ENCODE measurements around the gene ZNF407. TPM values are rescaled to one million over a fixed set of nuclear protein-coding genes. Genes with fewer than 3 reads are reported as not detected.

Gene ZNF407
- total and polyA plus RNA-seq, 8 donors: 2.1 to 49.0 (median 14.6) TPM

DNA sequence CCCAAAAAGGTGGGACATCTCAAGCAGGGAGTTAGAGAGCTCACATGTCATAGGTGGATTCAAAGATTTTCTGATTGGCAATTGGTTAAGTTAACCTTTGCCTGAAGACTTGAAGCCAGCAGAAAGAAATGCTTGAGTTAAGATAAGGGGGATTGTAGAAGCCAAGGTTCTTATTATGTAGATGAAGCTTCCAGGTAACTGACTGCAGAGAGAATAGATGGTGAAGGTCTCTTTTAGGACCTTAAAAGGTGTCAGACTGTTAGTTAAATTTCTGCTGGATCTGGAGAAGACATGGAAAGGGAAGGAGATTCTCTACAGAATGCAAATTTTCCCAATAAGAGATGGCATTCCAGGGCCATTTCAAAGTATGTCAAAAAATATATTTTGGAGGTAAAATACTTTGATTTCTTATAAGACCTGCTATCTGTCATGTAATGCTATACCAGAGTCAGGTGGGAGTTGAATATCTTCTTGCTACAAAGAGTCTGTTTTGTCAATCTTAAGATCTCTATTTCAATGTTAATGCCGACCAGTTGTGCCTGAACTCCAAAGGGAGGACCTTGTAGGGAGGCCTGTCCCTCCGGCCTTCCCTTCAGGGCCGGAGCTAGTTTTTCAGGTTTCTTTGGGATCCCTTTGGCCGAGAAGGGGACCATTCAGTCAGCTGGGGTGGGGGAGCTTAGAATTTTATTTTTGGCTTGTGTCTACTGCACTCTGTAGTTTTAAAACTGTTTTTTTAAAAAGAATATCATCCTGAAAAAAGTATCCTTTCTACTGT, 330.7 kb downstream of the ZNF407 start:
- Histone ChIP-seq H3K27ac (no peak overlapping the region), H3K27me3 (no peaks in the 10 kb centered on the region), H3K9me3 (no peaks in the 10 kb centered on the region), H3K4me1 (no peaks in the 10 kb centered on the region), H3K36me3 (no peaks in the 10 kb centered on the region), H3K4me3 (no peak overlapping the region)
- intact Hi-C loops (cut with DNase I; ENCODE audit: low total_unique reads): no loop called here
- DNase-seq: no peak
- TF ChIP-seq EP300 (IDR thresholded peaks at IDR 0.05) (no peak), POLR2AphosphoS5 (IDR thresholded peaks at IDR 0.05) (no peak)
- 91 to 98% (median 94%) methylated on average over 4 of the region's 4 CpGs for WGBS, 5 donors

- peak; percentile 56 to 76 for DNase-seq
- Histone ChIP-seq H3K4me3 (no peak overlapping the region), H3K36me3 (no peaks in the 10 kb centered on the region), H3K27ac (no peak overlapping the region), H3K9me3 (no peaks in the 10 kb centered on the region), H3K27me3 (no peaks in the 10 kb centered on the region), H3K4me1 (no peaks in the 10 kb centered on the region)
- TF ChIP-seq EP300 (IDR thresholded peaks at IDR 0.05) (no peak), POLR2A (IDR thresholded peaks at IDR 0.05) (no peak), POLR2AphosphoS5 (IDR thresholded peaks at IDR 0.05) (peak in 2 of 3 donors; percentile 27 to 51)
- TF ChIP-seq, protein P1, sequence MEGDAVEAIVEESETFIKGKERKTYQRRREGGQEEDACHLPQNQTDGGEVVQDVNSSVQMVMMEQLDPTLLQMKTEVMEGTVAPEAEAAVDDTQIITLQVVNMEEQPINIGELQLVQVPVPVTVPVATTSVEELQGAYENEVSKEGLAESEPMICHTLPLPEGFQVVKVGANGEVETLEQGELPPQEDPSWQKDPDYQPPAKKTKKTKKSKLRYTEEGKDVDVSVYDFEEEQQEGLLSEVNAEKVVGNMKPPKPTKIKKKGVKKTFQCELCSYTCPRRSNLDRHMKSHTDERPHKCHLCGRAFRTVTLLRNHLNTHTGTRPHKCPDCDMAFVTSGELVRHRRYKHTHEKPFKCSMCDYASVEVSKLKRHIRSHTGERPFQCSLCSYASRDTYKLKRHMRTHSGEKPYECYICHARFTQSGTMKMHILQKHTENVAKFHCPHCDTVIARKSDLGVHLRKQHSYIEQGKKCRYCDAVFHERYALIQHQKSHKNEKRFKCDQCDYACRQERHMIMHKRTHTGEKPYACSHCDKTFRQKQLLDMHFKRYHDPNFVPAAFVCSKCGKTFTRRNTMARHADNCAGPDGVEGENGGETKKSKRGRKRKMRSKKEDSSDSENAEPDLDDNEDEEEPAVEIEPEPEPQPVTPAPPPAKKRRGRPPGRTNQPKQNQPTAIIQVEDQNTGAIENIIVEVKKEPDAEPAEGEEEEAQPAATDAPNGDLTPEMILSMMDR (IDR thresholded peaks at IDR 0.05): no peak
- intact Hi-C loops (cut with DNase I; ENCODE audit: low total_unique reads): no loop called here
- 41 to 66% (median 63%) methylated on average over 11 of the region's 11 CpGs for WGBS, 5 donors
Observed at GRCh38 chr18:74929110-74929509, 331.4 kb downstream of the ZNF407 start.

DNA sequence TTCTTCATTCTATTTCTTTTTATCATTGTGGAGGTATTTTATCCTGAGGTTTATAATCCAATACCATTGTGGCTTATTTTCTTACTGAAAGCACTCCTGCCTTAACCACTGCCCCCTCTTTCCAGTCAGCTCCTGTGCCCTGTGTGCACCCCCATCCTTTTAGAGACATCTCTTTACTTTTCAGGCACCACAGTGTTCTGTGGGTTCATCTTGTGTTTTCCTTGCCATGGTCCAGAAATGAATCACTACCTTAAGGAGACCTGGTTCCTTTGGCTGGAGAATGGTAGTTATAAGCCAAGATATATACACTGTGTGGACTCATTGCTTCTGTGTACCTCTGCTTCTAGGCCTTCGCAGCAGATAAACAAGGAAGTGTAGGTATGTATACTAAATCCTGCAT, 332.9 kb downstream of the ZNF407 start:
- Histone ChIP-seq H3K36me3 (no peaks in the 10 kb centered on the region), H3K27ac (no peak overlapping the region), H3K4me3 (no peak overlapping the region), H3K9me3 (no peaks in the 10 kb centered on the region), H3K4me1 (peaks cover 0 to 6% (median 0%) of the 10 kb centered on the region in 4 donors), H3K27me3 (no peaks in the 10 kb centered on the region)
- no peak for TF ChIP-seq POLR2AphosphoS5 (IDR thresholded peaks at IDR 0.05)
- TF ChIP-seq, protein P1 (IDR thresholded peaks at IDR 0.05): no peak
- no peak for TF ChIP-seq EP300 (IDR thresholded peaks at IDR 0.05)
- TF ChIP-seq POLR2A (IDR thresholded peaks at IDR 0.05): no peak
- WGBS, 5 donors: 34 to 65% (median 55%) methylated on average over 1 of the region's 1 CpG
- intact Hi-C loops (cut with DNase I; ENCODE audit: low total_unique reads): no loop called here
- DNase-seq: no peak

- TF ChIP-seq POLR2AphosphoS5 (IDR thresholded peaks at IDR 0.05): no peak
- TF ChIP-seq, protein P1 (IDR thresholded peaks at IDR 0.05): no peak
- TF ChIP-seq POLR2A (IDR thresholded peaks at IDR 0.05): no peak
- TF ChIP-seq EP300 (IDR thresholded peaks at IDR 0.05): no peak
- 94 to 96% (median 95%) methylated on average over 4 of the region's 4 CpGs for WGBS, 5 donors
- Histone ChIP-seq H3K9me3 (no peaks in the 10 kb centered on the region), H3K27me3 (no peaks in the 10 kb centered on the region), H3K27ac (no peak overlapping the region), H3K4me1 (peaks cover 0 to 6% (median 0%) of the 10 kb centered on the region in 4 donors), H3K4me3 (no peak overlapping the region), H3K36me3 (no peaks in the 10 kb centered on the region)
- intact Hi-C loops (cut with DNase I; ENCODE audit: low total_unique reads): no loop called here
- no peak for DNase-seq
Observed at GRCh38 chr18:74933930-74934329, 336.3 kb downstream of the ZNF407 start.

GRCh38 chr18:74935434-74935833, 337.8 kb downstream of the ZNF407 start:
- 81 to 95% (median 83%) methylated on average over 7 of the region's 7 CpGs for WGBS, 5 donors
- Histone ChIP-seq H3K27ac (no peak overlapping the region), H3K4me3 (no peak overlapping the region), H3K4me1 (peaks cover 0 to 6% (median 0%) of the 10 kb centered on the region in 4 donors), H3K27me3 (no peaks in the 10 kb centered on the region), H3K9me3 (no peaks in the 10 kb centered on the region), H3K36me3 (no peaks in the 10 kb centered on the region)
- intact Hi-C loops (cut with DNase I; ENCODE audit: low total_unique reads): no loop called here
- TF ChIP-seq POLR2A (IDR thresholded peaks at IDR 0.05): no peak
- TF ChIP-seq, protein P1 (IDR thresholded peaks at IDR 0.05): no peak
- no peak for TF ChIP-seq EP300 (IDR thresholded peaks at IDR 0.05)
- no peak for TF ChIP-seq POLR2AphosphoS5 (IDR thresholded peaks at IDR 0.05)
- no peak for DNase-seq

All from stomach (tissue), 9 donors.